Measurements from ENCODE around the gene ZNF75A.
"Not testable (repeated sequence)": the region's sequence is repeated elsewhere in the genome, so short reads cannot be mapped to it uniquely, and the experiment has no call there.

ZNF75A gene

GRCh38 chr16:3305109-3306068, at the start of gene ZNF75A, which contains the start of gene TIGD7:
Gene ZNF75A, plus strand, starts transcription at chr16:3305497. Its CDS starts 2,932 bp downstream, at chr16:3308429.
Gene TIGD7, minus strand, starts transcription at chr16:3305430. Its CDS starts 4,816 bp downstream, at chr16:3300614.
- Histone ChIP-seq H3K27me3 (no peaks in the 10 kb centered on the region), H4K20me1 (no peaks in the 10 kb centered on the region), H3K9ac (peak within 1 kb of the TSS; percentile 89), H3K36me3 (peaks cover 71% of the 10 kb centered on the region), H3K4me2 (peak within 1 kb of the TSS; percentile 89), H3K9me3 (peaks cover 85% of the 10 kb centered on the region), H3K27ac (peak within 1 kb of the TSS; percentile 94), H3K4me3 (peak within 1 kb of the TSS; percentile 83), H3K4me1 (peaks cover 14% of the 10 kb centered on the region)
- no peak for TF ChIP-seq Cebpa-rat (IDR thresholded peaks at IDR 0.05)

DNA sequence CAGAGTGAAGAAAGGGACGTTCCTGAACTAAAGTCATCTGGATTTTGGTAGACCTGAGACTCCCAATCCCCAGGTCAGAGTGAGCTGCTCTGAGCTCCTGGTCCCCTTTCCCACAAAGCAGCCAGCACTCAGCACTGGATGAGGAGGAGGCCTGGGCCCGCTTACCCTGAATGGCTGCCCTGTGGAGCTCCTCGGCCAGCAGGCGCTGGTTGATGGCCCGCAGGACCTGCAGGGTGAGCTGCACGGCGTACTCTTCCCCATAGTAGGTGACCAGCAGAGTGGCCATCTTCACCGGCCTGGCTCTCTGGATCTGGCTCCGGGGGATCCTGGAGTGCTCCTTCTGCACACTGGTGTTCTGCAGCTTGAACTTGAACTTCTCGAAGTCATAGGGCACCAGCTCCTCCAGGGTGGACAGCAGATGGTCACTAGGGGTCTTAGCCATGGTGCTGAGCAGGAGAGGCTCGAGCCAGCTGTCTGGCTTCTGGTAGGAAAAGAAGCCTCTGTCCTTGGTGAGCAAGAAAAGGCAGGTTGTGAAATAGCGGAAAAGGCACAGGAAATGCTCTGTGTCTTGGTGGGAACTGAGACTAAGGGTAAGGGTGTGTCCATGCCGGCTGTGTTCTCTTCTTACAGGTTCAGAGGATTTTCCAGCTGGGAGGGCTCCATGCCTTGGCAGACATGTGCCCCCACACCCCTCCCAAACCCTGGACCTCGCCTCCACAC, 49.0 kb upstream of the ZNF75A start, which contains the start of gene MEFV:
Gene MEFV, minus strand, starts transcription at position 488 of the 720 bp plus-strand sequence. Its CDS starts 46 bp downstream, at position 442.
- no peak within 1 kb of the TSS for H3K27ac ChIP-seq
- TF ChIP-seq Cebpa-rat (IDR thresholded peaks at IDR 0.05), result no peak
- H4K20me1 ChIP-seq, result no peaks in the 10 kb centered on the region
- no peaks in the 10 kb centered on the region for H3K36me3 ChIP-seq
- no peaks in the 10 kb centered on the region for H3K27me3 ChIP-seq
- H3K4me2 ChIP-seq, result no peak within 1 kb of the TSS
- H3K4me3 ChIP-seq, result no peak within 1 kb of the TSS
- no peaks in the 10 kb centered on the region for H3K4me1 ChIP-seq
- no peak within 1 kb of the TSS for H3K9ac ChIP-seq
- no peaks in the 10 kb centered on the region for H3K9me3 ChIP-seq

DNA sequence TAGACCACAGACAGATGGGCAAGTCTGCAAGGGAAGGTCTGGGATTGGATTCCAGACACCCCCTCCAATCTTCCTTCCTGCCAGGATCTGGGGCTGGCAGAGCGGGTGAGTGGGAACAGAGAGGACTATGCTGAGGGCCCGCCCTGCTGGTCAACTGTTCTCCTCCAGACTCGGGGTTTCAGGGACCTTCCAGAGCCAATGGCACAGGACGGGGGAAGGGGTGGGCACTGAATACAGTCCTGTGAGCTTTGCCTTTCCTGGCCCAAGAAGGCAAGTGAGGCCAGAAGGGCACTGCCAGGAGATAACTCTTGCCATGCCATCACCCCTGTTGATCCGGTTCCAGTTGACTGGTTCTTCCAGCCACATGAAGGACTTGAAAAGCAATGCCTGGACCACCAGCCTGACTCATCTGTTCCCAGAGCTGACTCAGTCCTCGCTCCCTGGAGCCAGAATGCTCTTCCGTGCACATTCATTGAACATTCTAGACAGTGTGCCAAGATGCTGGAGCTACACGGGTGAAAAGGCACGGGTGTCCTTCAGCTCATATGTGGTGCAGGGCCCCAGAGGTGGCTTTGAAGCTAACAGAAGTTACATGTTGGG, 48.3 kb upstream of the ZNF75A start:
- H3K36me3 ChIP-seq, result no peaks in the 10 kb centered on the region
- TF ChIP-seq Cebpa-rat (IDR thresholded peaks at IDR 0.05), result no peak
- H3K4me3 ChIP-seq, result no peak overlapping the region
- H4K20me1 ChIP-seq, result no peaks in the 10 kb centered on the region
- no peak overlapping the region for H3K9ac ChIP-seq
- no peaks in the 10 kb centered on the region for H3K9me3 ChIP-seq
- H3K27me3 ChIP-seq, result no peaks in the 10 kb centered on the region
- H3K4me2 ChIP-seq, result no peak overlapping the region
- no peaks in the 10 kb centered on the region for H3K4me1 ChIP-seq
- H3K27ac ChIP-seq, result no peak overlapping the region

DNA sequence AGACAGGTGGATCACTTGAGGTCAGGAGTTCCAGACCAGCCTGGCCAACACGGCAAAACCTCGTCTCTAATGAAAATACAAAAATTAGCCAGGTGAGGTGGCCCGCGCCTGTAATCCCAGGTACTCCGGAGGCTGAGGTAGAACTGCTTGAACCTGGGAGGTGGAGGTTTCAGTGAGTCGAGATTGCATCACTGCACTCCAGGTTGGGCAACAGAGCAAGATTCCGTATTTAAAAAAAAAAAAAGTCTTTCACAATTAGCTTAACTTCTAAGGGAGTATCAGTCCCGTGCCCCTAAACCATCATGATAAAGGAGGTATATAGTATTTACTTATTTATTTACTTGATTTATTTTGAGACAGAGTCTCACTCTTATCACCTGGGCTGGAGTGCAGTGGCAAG, 45.5 kb upstream of the ZNF75A start:
- Histone ChIP-seq H3K9me3 (no peaks in the 10 kb centered on the region), H3K4me3 (no peak overlapping the region), H3K4me1 (peaks cover 13% of the 10 kb centered on the region), H3K27ac (no peak overlapping the region), H4K20me1 (no peaks in the 10 kb centered on the region), H3K9ac (no peak overlapping the region), H3K27me3 (no peaks in the 10 kb centered on the region), H3K4me2 (no peak overlapping the region), H3K36me3 (no peaks in the 10 kb centered on the region)
- TF ChIP-seq Cebpa-rat (IDR thresholded peaks at IDR 0.05), result no peak

- peaks cover 21% of the 10 kb centered on the region for H3K4me1 ChIP-seq
- no peaks in the 10 kb centered on the region for H4K20me1 ChIP-seq
- H3K4me2 ChIP-seq, result peak overlapping the region; percentile 84
- H3K9ac ChIP-seq, result no peak overlapping the region
- H3K27ac ChIP-seq, result no peak overlapping the region
- H3K36me3 ChIP-seq, result 0 out of 2 replicates have a peak, but pooled peaks cover 5% of the 10 kb centered on the region
- no peak overlapping the region for H3K4me3 ChIP-seq
- no peaks in the 10 kb centered on the region for H3K27me3 ChIP-seq
- TF ChIP-seq Cebpa-rat (IDR thresholded peaks at IDR 0.05), result no peak
- H3K9me3 ChIP-seq, result no peaks in the 10 kb centered on the region
These were observed 42.8 kb upstream of the ZNF75A start for GRCh38 chr16:3262517-3262916.

- Histone ChIP-seq H3K36me3 (peaks cover 13% of the 10 kb centered on the region; the same call in 1 of the 2 replicates), H3K27me3 (no peaks in the 10 kb centered on the region), H3K4me1 (peaks cover 21% of the 10 kb centered on the region), H3K4me2 (peak overlapping the region; percentile 84), H3K9me3 (no peaks in the 10 kb centered on the region; the same call in 1 of the 2 replicates), H3K27ac (peak overlapping the region; percentile 92), H3K4me3 (peak overlapping the region; percentile 93), H4K20me1 (no peaks in the 10 kb centered on the region), H3K9ac (peak overlapping the region; percentile 89)
- no peak for TF ChIP-seq Cebpa-rat (IDR thresholded peaks at IDR 0.05)
These were observed 40.9 kb upstream of the ZNF75A start for GRCh38 chr16:3264137-3265036.

- Histone ChIP-seq H3K9me3 (peaks cover 9% of the 10 kb centered on the region; the same call in 1 of the 2 replicates), H4K20me1 (no peaks in the 10 kb centered on the region), H3K27me3 (no peaks in the 10 kb centered on the region), H3K4me1 (peaks cover 21% of the 10 kb centered on the region), H3K4me3 (no peak overlapping the region), H3K27ac (no peak overlapping the region), H3K36me3 (peaks cover 13% of the 10 kb centered on the region; the same call in 1 of the 2 replicates), H3K4me2 (no peak overlapping the region), H3K9ac (no peak overlapping the region)
- no peak for TF ChIP-seq Cebpa-rat (IDR thresholded peaks at IDR 0.05)
These were observed 38.3 kb upstream of the ZNF75A start for GRCh38 chr16:3266873-3267537.

GRCh38 chr16:3268294-3268693, 37.0 kb upstream of the ZNF75A start:
- no peaks in the 10 kb centered on the region for H3K27me3 ChIP-seq
- no peak overlapping the region for H3K27ac ChIP-seq
- H3K9ac ChIP-seq, result no peak overlapping the region
- H3K4me3 ChIP-seq, result no peak overlapping the region
- H4K20me1 ChIP-seq, result no peaks in the 10 kb centered on the region
- peaks cover 9% of the 10 kb centered on the region; the same call in 1 of the 2 replicates for H3K9me3 ChIP-seq
- H3K36me3 ChIP-seq, result peaks cover 13% of the 10 kb centered on the region; the same call in 1 of the 2 replicates
- no peak overlapping the region for H3K4me2 ChIP-seq
- TF ChIP-seq Cebpa-rat (IDR thresholded peaks at IDR 0.05), result no peak
- H3K4me1 ChIP-seq, result peaks cover 12% of the 10 kb centered on the region

DNA sequence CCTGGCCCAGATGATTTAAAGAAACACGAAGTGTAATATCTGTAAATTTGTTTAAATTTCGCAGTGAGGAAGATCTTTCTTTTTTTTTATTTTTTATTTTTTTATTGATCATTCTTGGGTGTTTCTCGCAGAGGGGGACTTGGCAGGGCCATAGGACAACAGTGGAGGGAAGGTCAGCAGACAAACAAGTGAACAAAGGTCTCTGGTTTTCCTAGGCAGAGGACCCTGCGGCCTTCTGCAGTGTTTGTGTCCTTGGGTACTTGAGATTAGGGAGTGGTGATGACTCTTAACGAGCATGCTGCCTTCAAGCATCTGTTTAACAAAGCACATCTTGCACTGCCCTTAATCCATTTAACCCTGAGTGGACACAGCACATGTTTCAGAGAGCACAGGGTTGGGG, 34.6 kb upstream of the ZNF75A start:
- not testable (repeated sequence) for H3K9me3 ChIP-seq, H4K20me1 ChIP-seq, H3K27me3 ChIP-seq

DNA sequence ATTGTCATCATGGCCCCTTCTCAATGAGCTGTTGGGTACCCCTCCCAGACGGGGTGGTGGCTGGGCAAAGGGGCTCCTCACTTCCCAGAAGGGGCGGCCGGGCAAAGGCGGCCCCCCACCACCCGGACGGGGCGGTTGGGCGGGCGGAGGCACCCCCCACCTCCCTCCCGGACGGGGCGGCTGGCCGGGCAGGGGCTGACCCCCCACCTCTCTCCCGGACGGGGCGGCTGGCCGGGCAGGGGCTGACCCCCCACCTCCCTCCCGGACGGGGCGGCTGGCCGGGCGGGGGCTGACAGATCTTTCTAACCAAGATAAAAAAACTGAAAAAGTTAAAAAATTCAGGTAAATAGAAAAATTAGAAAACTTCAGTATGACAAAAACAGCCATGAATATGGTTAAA, 34.0 kb upstream of the ZNF75A start:
- H3K27me3 ChIP-seq, H3K4me2 ChIP-seq, H3K4me1 ChIP-seq, H3K27ac ChIP-seq, H4K20me1 ChIP-seq, H3K9ac ChIP-seq, H3K9me3 ChIP-seq, H3K4me3 ChIP-seq: not testable (repeated sequence)
- peaks cover 13% of the 10 kb centered on the region; the same call in 1 of the 2 replicates for H3K36me3 ChIP-seq

More for the DNA sequence above, 34.6 kb upstream of the ZNF75A start:
- H3K36me3 ChIP-seq, result peaks cover 13% of the 10 kb centered on the region; the same call in 1 of the 2 replicates
- H3K4me1 ChIP-seq, H3K4me2 ChIP-seq, H3K27ac ChIP-seq, H3K9ac ChIP-seq, H3K4me3 ChIP-seq: not testable (repeated sequence)

Measured in BLaER1 (cell line).